T-helper 2 cell (primary cell): ENCODE results near the gene KCNJ15.
A peak's percentile ranks its signal among the peaks of the same experiment; 100 is the strongest.
"Not testable (repeated sequence)": the region's sequence is repeated elsewhere in the genome, so short reads cannot be mapped to it uniquely, and the experiment has no call there.

Experiments used
- DNase-seq, 5 experiments: peaks; one replicate each; pipeline versions ENCODE4 v3.0.0 to v3.0.0-alpha.2; 2012 to 2022
- total RNA-seq, 2 donors: gene quantifications; one replicate each; lab custom pipeline; 2026; lab: John Stamatoyannopoulos, UW

KCNJ15 gene
- total RNA-seq = 0.13 to 1.6 reads per million in 2 donors

DNA sequence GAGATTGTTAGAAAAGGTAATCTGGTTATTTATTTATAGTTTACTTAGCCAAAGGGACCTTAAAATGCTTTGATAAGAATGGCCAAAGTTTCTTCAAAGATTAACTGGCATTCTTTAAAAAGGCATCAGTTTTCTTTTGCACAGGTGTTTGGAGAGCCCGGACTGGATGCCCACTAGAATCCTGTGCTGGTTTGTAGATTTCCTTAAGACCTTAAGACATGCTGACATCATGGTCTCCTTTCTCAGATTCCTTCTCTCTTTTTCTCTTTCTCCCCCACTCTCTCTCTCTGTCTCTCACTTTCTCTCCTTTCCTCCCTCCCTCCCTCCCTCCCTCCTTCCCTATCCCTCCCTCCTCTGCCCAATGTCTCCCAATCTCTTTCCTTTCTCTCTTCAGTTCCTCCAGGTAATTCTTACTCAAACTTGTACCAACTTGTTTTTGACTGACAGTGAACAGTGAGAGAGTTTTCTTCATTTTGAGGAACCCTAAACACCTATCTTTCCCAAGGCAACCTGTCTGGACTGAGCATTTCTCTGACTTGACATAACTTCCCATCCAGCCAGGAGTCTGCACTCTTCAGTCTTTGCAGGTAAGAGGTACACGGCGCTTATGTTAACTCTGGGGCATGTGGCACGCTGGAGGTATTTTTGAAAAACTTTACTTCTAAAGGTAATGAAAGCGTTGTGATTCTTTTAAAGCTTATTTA is at the start of gene KCNJ15:
Gene KCNJ15 (plus strand): TSS at position 393 of the 704 bp plus-strand sequence. CDS start 42,271 bp downstream, outside the sequence.
- DNase-seq = no peak

DNA sequence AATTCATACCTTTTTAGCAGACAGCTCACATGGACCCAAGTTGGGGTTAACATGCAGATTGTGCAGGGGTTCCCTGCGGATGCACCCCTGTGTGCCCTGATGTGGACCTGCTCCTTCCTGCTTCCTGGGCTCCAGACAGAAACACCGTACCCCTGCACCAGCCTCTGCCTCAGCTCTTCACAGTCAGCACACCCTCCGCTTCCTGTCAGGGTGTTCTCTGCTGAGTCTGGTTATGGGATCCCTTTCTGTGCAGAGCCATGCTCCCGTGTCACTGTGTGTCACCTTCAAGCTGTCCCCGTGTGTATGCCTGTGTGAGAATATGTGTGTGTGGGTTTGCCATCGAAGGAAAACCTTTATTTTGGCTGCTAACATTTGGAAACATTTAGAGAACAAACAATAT is 48.7 kb upstream of the KCNJ15 start:
- DNase-seq = peak in 1 of 5 experiments; percentile 7

DNA sequence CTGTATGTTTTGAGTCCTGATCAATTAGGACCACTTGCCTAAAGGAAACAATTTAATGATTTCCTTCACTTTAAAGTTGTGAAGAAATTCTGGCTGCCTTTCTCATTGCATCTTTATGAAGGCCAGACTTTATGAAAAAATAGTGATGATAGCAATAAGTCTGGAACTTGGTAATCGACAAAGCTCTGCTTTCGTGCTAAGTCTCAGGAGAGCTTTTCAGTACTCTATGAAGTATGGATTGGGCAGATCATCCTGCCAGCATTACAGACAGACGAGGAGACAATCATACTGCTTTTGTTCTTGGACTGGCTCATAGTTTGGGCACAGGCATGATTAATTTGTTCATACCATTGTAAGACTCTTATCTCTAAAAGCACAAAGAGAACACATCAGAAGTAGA is 45.5 kb upstream of the KCNJ15 start:
- no peak for DNase-seq

DNA sequence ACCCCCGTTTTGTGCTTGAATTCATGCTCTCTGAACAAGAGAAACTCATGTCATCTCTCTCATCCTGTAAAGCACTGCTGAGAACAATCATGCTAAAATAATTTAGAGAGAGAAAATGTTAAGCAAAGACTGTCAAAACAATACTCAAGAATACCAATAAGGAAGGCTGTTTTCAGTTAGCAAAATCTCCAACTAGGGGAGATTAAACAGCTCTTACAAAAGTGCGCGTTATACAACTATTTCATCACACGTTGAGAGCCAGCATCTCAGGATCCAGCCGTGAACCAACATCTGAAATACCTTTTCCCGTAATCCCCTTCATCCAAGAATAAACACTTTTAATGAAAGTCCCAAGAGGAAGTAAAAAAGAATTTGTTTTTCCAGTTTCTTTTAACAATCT is 44.1 kb upstream of the KCNJ15 start:
- DNase-seq = no peak

DNA sequence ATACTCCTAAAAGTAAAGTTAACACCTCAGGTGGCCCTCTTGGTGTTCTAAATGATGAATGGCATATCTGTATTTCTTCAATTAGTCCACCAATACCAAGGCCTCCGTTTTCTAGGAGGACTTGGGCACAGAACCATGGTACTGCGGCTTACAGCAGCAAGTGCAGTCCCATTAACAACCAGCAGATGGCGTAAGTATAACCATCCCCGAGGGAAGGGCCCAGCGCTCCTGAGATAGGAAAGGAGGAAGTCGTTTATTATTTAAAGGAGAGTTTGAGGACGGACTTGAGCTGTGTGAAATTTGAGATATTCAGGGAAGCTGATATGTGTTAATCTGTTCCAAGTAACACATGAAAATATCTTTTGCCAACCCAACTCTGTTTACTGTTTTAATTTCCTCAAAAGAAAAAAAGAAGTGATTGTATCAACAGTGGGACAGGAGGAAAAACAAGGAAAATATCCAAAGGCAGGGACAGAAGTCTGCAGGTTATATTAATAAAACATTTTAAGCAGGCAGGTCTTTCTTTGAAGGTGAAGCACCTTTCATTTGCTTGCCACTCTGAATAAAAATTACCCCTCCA is 37.7 kb upstream of the KCNJ15 start:
- DNase-seq = peak in 3 of 5 experiments; percentile 19 to 61 (median 22)

DNA sequence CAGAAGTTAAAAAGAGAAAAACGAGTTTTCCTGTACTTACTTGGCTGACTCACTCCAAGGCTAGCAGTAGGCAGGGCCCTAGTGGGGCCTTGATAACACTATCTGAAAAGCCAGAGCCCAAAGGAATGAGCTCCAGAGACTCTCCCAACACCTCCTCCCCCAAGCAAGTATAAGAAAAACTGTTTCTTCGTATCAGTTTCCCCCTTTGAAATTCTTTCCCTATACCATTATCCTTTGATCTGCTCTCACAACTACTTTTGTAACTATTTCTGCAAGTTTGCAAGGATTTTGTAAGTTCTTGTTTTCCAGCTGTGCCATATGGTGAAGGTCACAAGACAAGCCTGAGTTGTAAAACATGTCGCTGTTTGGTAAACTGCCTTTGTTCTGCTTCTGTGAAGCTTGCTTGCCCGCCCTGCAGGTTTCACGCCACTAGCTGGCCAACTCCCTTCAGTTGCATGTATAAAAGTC is 36.5 kb upstream of the KCNJ15 start:
- no peak for DNase-seq

- no peak for DNase-seq
Observed at GRCh38 chr21:38221594-38221993, 35.2 kb upstream of the KCNJ15 start.

- DNase-seq = peak in 1 of 5 experiments; percentile 36
Observed at GRCh38 chr21:38223893-38224540, 32.8 kb upstream of the KCNJ15 start.

GRCh38 chr21:38227401-38227800 is 29.4 kb upstream of the KCNJ15 start:
- DNase-seq = no peak

DNA sequence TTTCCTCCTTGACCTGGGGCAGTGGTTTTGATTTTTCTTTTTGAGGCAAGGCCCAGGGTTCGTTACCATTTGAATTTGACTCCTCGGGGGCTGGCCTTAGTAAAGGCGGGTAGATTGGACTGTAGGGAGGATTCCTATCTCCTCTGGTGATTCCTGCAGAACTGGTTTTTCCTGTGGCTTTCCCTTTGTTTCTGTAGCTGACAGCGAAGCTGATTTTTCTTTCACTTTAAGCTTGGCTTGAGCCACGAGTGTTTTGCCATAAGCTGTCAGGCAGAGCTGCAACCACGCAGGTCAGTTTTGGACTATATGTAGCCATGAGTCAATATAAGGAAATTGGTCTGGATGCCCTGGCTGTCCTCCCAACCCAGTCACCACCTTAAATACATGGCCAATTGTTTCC is 28.7 kb upstream of the KCNJ15 start:
- no peak for DNase-seq

DNA sequence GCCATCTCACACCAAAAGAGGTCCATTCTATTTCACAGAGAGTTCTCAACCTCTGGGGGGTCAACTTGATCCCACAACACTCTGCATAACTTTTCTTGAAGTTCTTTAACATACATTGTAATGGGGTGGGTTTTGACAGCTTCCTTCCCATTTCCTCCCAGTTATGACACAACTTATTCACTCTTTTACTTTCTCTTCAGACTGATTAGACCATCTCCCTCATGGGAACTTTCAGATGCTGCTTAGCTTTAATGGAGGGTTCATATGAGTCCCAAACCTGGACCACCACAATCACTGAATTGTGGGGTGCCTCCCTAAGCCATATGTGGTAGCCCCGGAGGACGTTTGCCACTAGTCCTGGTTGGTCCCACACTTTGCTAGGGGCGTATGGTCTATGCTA is 28.3 kb upstream of the KCNJ15 start:
- DNase-seq = no peak

DNA sequence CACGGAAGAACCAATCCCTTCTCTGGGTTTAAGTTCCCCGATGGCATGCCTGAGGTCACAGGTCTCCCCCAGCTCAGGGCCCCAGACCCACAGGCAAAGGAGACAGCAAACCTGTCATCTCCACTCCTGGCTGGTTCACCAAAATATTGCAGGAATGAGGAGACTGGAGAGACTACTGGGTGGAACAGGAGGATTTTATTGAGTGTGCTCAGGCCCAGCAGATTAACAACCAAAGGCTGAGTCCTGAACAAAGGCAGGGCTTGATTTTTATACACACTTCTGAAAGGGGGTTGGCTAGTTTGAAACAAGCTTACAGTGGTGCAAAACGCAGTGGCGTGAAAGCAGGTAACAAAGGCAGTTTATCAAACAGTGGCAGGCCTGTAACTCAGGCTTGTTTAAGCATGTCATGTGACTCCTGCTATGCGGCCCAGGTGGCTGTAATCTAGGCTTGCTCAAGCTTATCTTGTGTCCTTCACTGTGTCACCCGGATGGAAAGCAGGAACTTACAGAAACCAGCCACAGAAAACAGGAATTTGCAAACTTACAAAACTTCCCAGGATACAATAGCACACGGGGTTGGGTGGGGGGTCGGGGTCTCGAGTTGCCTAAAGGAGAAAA is 27.4 kb upstream of the KCNJ15 start:
- no peak for DNase-seq

- no peak for DNase-seq
Observed at GRCh38 chr21:38234395-38235142, 22.2 kb upstream of the KCNJ15 start.

DNA sequence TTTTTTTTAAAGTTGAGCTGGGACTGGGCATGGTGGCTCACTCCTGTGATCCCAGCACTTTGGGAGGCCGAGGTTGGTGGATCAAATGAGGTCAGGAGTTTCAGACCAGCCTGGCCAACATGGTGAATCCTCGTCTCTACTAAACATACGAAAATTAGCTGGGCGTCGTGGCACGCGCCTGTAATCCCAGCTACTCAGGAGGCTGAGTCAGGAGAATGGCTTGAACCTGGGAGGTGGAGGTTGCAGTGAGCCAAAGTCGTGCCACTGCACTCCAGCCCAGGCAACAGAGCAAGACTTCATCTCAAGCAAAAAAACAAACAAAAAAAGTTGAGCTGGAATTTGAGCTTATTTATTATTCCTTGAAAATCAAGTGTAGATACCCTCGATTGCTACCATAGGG is 21.5 kb upstream of the KCNJ15 start:
- DNase-seq = not testable (repeated sequence)

DNA sequence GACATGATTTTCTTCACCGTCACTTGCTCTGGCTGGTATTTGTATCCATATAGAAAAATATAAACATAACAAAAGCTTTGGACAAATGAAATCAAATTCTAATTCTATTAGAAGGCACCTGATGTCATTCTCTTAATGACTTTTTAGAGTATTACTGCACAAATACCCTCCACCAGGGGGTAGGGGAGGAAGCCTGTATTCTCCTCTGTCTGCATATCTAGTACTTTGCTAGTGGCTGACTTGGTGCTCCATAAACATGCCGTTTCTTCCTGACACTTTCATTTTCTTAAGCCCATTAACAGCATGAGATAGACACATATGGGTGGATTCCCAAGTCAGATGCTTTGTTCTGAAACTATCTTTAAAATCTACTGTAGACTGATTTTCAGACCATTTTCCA is 20.6 kb upstream of the KCNJ15 start:
- no peak for DNase-seq

DNA sequence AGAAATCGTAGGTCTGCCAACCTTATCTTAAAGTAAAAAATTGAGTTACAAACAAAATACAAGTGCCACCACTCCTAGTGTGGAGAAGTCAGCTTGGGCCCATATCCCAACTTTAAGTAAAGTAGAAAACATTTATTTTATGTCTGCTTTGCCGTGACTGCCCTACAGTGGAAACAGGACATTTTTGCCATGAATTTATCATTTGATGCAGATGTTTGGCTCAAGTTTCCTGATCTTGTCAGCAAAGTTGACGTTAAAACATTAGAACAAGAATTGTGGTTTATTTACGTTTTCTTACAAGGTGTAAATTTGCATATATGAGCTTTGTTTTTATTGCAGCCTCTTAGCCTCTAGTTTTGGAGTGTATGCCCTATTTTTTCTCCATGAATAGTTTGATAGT is 17.1 kb upstream of the KCNJ15 start:
- DNase-seq = no peak

DNA sequence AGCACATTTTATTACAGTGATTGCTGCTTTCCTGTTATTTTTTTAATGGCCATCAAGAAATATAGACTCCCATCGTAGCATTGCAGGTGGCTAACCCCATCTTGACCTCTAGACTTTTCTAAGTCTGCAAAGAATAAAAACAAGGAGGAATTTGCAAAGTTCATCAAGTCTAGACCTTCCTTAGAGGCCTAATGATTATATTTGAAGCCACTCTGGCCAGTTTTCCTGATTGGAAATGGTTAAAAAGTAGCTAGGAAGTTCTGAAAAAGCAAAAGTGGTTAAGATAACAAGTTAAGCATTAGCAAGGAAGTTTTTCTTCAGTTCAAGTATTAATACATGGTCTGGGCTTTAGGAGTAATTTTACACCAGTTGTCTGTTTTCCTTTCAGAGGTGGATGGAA is 16.7 kb upstream of the KCNJ15 start:
- no peak for DNase-seq

GRCh38 chr21:38241029-38241740 is 15.6 kb upstream of the KCNJ15 start:
- DNase-seq = no peak

DNA sequence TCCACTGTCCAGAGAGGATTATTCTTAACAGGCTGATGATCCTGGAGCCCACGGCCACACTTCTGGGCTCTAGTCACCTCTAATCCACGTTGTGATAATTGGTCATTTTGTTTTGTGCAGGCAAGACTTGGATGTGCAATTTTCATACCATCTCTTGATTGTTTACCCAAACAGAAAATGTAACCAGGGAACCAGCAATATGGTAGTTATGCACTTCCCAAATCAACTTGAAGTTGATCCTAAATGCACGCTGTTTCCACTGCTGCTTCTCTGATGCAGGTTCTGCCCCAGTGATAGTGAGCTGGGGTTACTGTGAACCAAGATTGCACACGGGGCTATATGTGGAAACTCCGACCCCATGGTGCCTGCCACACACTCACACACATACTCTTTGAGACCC is 14.7 kb upstream of the KCNJ15 start:
- DNase-seq = no peak

DNA sequence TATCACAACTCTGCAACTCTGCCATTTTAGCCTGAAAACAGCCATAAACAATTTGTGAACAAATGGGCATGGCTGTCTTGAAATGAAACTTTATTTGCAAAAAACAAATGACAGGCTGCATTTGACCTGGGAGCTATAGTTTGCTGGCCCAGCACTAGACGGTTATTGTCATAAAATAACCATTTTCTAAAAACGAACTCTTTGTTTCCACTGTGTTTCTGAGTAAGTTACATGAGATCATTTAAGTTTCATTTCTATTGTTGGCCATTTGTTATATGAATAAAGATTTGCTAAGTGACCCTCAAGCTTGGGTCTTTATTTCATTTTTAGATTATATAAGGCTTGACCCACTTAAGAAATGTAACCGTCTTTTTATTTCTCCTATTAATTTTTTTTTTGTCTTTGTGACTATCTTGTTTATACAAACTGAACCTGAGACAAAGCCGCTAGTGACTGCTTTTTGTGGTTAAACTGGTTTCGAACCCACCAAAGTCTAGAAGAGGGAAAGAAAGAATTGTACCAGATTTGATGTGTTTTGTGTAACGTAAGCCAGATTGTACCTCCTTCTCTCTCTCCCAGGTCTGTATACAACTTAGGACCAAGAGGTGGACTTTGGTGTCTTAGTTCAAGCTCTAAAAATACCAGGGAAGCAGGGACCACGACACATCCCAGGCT is 12.9 kb upstream of the KCNJ15 start:
- peak in 1 of 5 experiments; percentile 51 for DNase-seq

- DNase-seq = no peak
Observed at GRCh38 chr21:38244407-38244787, 12.4 kb upstream of the KCNJ15 start.
